A673 (cell line): Measurements from ENCODE around the gene MAP3K21. TPM values are rescaled to one million over a fixed set of nuclear protein-coding genes. Genes with fewer than 3 reads are reported as not detected.

ENCODE experiments used
- BruUV-seq: library from RNA; stranded (reverse); fragments of 400-500 nt; replicated peaks from 2 replicates; lab custom pipeline; 2021; lab: Mats Ljungman, UMichigan
- CTCF ChIA-PET: fragments of 300-600 bp; sonication (Branson Sonifier 250); formaldehyde crosslinking; loops from one replicate; lab custom pipeline; 2022; ENCODE audit warnings: antibody characterized with exemption; lab: Charles Lee
- POLR2A ChIA-PET: fragments of 300-600 bp; sonication (Branson Sonifier 250); formaldehyde crosslinking; loops from one replicate; lab custom pipeline; 2022; ENCODE audit warnings: antibody characterized with exemption; ENCODE audit not compliant: low non-redundant PET; lab: Charles Lee
- DNase-seq: peaks from one replicate; pipeline ENCODE4 v3.0.0-alpha.2; 2015; ENCODE audit warnings: low spot score
- H3K27ac ChIP-seq: fragments of 200-600 bp; sonication (generic); 2 replicates; pipeline ENCODE4 v1.5.1; 2016; ENCODE audit warnings: mixed run types, low read depth, mild to moderate bottlenecking, mixed read lengths, antibody characterized with exemption, low read length; ENCODE audit not compliant: poor library complexity, severe bottlenecking
- H3K27me3 ChIP-seq: fragments of 200-600 bp; sonication (generic); replicated peaks from 2 replicates; pipeline ENCODE4 v1.6.1; 2017; ENCODE audit warnings: mixed run types, low read depth, mild to moderate bottlenecking, mixed read lengths, antibody characterized with exemption, low read length; ENCODE audit not compliant: insufficient read depth, poor library complexity
- H3K36me3 ChIP-seq: fragments of 200-600 bp; sonication (generic); 2 replicates; pipeline ENCODE4 v1.6.1; 2016; ENCODE audit warnings: mixed run types, mild to moderate bottlenecking, mixed read lengths, antibody characterized with exemption, low read length; ENCODE audit not compliant: insufficient read depth, poor library complexity, severe bottlenecking
- H3K4me1 ChIP-seq: fragments of 200-600 bp; sonication (generic); 2 replicates; pipeline ENCODE4 v1.6.1; 2017; ENCODE audit warnings: mixed run types, mild to moderate bottlenecking, mixed read lengths, antibody characterized with exemption, low read length; ENCODE audit not compliant: insufficient read depth, poor library complexity, severe bottlenecking
- H3K4me3 ChIP-seq: fragments of 200-600 bp; sonication (generic); 2 replicates; pipeline ENCODE4 v1.5.1; 2016; ENCODE audit warnings: low read depth, mixed run types, mild to moderate bottlenecking, mixed read lengths, low read length; ENCODE audit not compliant: poor library complexity, severe bottlenecking
- H3K9me3 ChIP-seq: fragments of 200-600 bp; sonication (generic); 2 replicates; pipeline ENCODE4 v1.6.1; 2016; ENCODE audit warnings: mixed run types, low read depth, mild to moderate bottlenecking, mixed read lengths, antibody characterized with exemption, low read length; ENCODE audit not compliant: poor library complexity, severe bottlenecking
- CTCF ChIP-seq: fragments of 300-800, 200-600 bp; sonication (generic); conservative IDR thresholded peaks from 2 replicates; pipeline ENCODE4 v1.5.1; 2017; ENCODE audit warnings: low read depth, mild to moderate bottlenecking, antibody characterized with exemption, low read length, moderate library complexity, mixed read lengths
- EZH2 ChIP-seq: fragments of 200-600 bp; sonication (generic); IDR thresholded peaks from 2 replicates; pipeline ENCODE4 v1.6.1; 2017; ENCODE audit warnings: borderline replicate concordance, low read depth, mild to moderate bottlenecking, mixed read lengths, antibody characterized with exemption, low read length; ENCODE audit not compliant: poor library complexity, severe bottlenecking
- intact Hi-C: fragments of 100-400 bp; cut with micrococcal nuclease; formaldehyde crosslinking; loops from one replicate; pipeline ENCODE4 v1.10.0; 2022; ENCODE audit not compliant: unreplicated experiment
- total RNA-seq: library from RNA; stranded (reverse); gene quantifications from 2 replicates; pipeline ENCODE4 v1.2.3, GENCODE V29; 2021

Gene MAP3K21
- total RNA-seq, 1 experiment from 2014 or later: 0.88 TPM

DNA sequence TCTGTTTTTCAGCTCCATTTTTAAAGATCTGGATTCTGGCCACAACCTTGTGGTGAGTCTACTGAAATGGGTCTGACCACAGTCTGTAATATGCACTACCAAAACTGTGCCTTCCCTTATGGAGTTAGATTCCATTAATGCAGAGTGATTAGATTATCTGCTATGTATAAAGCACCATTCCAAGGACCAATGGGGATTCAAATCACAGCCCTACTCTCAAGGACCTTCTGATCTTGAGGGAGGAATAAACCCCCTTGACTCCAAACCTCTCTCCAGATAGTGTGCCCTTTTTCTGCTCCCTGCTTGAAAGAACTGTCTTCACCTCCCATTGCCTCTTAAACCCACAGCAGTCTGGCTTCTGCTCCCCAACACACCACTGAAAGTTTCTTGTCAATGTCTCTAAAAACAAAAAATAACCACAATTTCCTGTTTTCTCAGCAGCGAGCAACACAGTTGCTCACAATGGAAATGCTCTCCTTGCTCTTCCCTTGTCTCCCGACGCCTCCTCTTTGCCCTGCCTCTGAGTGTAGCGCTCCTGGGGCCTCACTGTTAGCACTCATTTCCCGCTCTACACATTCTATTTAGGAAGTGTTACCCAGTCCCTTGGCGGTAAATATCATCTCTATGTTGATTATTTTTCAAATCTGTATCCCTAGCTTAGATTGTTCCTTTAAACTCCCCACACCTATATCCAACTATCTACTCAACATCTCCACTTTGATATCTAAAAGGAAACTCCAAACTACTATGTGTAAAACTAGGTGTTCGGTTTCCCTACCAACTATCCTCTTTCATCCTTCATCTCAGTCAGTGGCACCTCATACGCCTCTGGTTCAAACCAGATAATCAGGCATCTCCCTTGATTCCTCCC, 45.6 kb upstream of the MAP3K21 start:
- intact Hi-C loops: no loop called here
- POLR2A ChIA-PET: no interaction called here
- no peak overlapping the region for H3K27ac ChIP-seq
- TF ChIP-seq CTCF: no peak
- no peak for TF ChIP-seq EZH2
- no peaks in the 10 kb centered on the region for H3K36me3 ChIP-seq
- BruUV-seq: no TSS peak
- CTCF ChIA-PET: no interaction called here
- no peak overlapping the region for H3K4me3 ChIP-seq
- no peaks in the 10 kb centered on the region for H3K9me3 ChIP-seq
- DNase-seq: no peak
- H3K4me1 ChIP-seq: no peaks in the 10 kb centered on the region
- no peaks in the 10 kb centered on the region for H3K27me3 ChIP-seq

DNA sequence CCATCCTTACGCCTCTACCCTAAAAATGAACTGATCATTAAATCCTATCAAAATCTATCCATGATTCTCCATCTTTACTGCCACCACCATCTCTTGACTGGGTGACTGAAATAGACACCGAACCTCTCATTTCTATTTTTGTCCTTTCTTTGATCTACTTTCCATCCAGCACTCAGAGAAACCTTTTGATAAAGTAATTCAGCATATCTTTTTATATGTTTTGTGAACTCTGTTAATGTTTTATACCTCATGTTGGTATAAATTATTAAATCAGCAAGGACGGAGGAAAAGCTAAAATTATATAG, 45.0 kb upstream of the MAP3K21 start:
- H3K27me3 ChIP-seq: no peaks in the 10 kb centered on the region
- DNase-seq: no peak
- intact Hi-C loops: no loop called here
- H3K36me3 ChIP-seq: no peaks in the 10 kb centered on the region
- no TSS peak for BruUV-seq
- no peak overlapping the region for H3K4me3 ChIP-seq
- no peaks in the 10 kb centered on the region for H3K9me3 ChIP-seq
- no peak for TF ChIP-seq EZH2
- TF ChIP-seq CTCF: no peak
- no peak overlapping the region for H3K27ac ChIP-seq
- ChIA-PET POLR2A (no interaction called here), CTCF (no interaction called here)
- H3K4me1 ChIP-seq: no peaks in the 10 kb centered on the region

GRCh38 chr1:233289676-233290075, 37.8 kb upstream of the MAP3K21 start:
- no peak overlapping the region for H3K27ac ChIP-seq
- no peak overlapping the region for H3K4me3 ChIP-seq
- no peaks in the 10 kb centered on the region for H3K9me3 ChIP-seq
- no peaks in the 10 kb centered on the region for H3K27me3 ChIP-seq
- no peaks in the 10 kb centered on the region for H3K36me3 ChIP-seq
- intact Hi-C loops: no loop called here
- no peaks in the 10 kb centered on the region for H3K4me1 ChIP-seq
- TF ChIP-seq EZH2 (no peak), CTCF (no peak)
- DNase-seq: no peak
- POLR2A ChIA-PET: no interaction called here
- CTCF ChIA-PET: no interaction called here
- BruUV-seq: no TSS peak
